ENCODE results near the gene AGRP. TPM values are rescaled to one million over a fixed set of nuclear protein-coding genes. Genes with fewer than 3 reads are reported as not detected.

AGRP gene
- total RNA-seq, 1 experiment from 2014 or later = not detected

DNA sequence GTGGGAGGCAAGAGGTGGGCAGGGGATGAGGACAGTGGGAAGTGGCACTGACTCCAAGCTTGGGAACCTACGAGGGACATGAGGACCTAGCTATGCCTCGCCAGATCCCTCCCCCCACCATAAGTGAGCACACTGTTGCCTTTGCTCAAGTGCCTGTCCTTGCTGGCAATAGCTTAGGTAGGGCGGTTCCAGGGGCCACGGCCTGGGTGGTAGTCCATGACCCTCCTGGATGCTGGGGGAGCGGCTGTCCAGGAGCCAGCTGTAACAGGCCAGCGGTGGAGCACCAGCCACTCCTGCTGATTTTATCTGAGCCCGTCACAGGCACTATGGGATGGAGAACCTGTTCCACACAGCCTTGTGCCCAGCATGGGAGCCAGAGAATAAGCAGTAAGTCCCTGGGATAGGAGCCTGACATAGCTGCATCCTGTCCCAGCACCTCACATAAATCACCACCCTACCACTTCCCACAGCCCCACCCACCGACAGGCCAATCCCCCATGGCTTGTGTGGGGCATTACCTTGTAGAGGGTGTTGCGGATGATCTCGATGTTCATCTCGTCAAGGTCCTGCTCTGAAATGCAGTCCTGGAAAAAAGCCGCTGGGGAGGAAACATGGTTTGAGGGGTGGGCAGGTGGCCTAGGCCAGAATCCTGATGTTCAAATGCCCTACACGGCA is 40.6 kb downstream of the AGRP start:
- no peaks in the 10 kb centered on the region for H3K4me1 ChIP-seq (replicated peaks)
- no peaks in the 10 kb centered on the region for H3K27me3 ChIP-seq (replicated peaks)
- H3K4me3 ChIP-seq = no peak overlapping the region
- no peaks in the 10 kb centered on the region for H3K9me3 ChIP-seq (replicated peaks)
- no peak overlapping the region for H3K27ac ChIP-seq
- DNase-seq (ENCODE audit: low read depth in 1 of 2, low spot score in 2 of 2) = no peak
- H3K36me3 ChIP-seq = peaks cover 34% of the 10 kb centered on the region

DNA sequence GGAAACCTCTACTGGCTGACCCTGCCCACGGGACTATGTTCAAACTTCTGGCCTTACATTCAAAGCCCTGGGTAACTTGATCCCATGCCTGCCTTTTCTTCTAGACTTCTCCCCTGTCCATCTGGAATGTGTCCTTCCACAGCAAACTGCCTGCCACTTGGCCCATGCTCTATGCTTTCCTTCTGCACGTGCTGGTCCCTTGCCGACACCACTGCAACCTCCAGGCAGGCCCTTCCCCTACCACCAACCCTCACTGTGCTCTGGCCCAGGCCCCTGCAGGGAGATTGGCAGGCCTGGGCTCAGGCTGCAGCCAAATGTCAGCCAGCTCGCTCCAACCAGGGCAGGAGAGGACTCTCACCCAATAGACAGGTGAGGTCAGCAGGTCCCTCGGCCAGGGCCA is 41.4 kb downstream of the AGRP start:
- DNase-seq (ENCODE audit: low read depth in 1 of 2, low spot score in 2 of 2) = no peak
- Histone ChIP-seq H3K9me3 (replicated peaks) (no peaks in the 10 kb centered on the region), H3K36me3 (peaks cover 36% of the 10 kb centered on the region), H3K4me1 (replicated peaks) (no peaks in the 10 kb centered on the region), H3K27ac (no peak overlapping the region), H3K4me3 (no peak overlapping the region), H3K27me3 (replicated peaks) (no peaks in the 10 kb centered on the region)

DNA sequence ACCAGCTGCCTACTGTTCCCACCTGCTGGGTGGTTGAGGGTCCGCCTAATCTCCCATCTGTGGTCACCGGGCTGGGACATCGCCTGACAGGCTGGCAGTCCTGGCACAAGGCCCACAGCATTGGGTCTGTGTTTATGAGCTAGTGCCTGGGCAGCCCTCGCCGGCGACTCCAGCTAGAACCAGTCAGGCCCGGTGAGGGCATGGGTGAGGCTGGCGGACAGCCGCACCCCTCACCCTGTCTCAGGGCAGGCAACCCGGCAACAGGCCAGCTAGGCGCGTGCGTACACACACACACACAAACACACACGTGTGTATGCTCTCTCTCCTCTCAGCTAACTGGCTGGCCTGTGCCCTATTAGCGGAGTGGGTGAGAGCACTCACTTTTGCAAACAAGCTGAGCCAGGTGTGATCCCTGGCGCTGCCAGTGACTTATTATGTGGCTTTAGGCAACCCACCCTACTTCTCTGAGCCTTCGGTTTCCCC is 42.0 kb downstream of the AGRP start:
- Histone ChIP-seq H3K9me3 (replicated peaks) (no peaks in the 10 kb centered on the region), H3K36me3 (peaks cover 39% of the 10 kb centered on the region), H3K27ac (no peak overlapping the region), H3K4me1 (replicated peaks) (no peaks in the 10 kb centered on the region), H3K4me3 (no peak overlapping the region), H3K27me3 (replicated peaks) (no peaks in the 10 kb centered on the region)
- DNase-seq (ENCODE audit: low read depth in 1 of 2, low spot score in 2 of 2) = no peak

DNA sequence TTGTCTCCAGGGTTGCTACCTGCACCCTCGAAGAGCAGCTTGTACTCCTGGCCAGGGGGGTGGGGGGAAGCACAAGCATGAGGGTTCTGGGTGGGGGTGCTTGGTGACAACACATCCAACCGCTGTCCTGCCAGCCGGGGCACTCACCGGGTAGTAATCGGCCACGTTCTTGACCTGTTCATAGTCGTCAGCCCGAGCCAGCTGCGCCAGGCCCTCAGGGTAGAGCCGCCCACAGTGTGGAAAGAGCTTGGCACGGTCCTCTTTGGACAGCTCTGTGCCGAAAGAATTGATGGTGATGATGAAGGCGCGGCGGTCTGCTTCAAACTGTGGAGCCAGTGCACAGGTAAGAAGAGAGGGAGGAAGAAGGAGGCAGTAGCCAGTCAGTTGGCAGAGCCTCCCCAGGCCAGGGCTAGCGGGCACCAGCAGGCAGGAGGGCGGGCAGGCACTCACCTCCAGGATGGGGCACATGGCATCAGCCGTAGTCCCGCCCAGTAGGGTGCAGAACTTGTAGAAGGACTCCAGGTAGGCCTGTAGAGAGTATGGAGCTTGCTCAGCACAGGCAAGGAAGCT is 44.4 kb downstream of the AGRP start:
- H3K27ac ChIP-seq = no peak overlapping the region
- no peak for DNase-seq (ENCODE audit: low read depth in 1 of 2, low spot score in 2 of 2)
- no peaks in the 10 kb centered on the region for H3K4me1 ChIP-seq (replicated peaks)
- H3K36me3 ChIP-seq = peaks cover 37% of the 10 kb centered on the region
- H3K4me3 ChIP-seq = no peak overlapping the region
- no peaks in the 10 kb centered on the region for H3K9me3 ChIP-seq (replicated peaks)
- H3K27me3 ChIP-seq (replicated peaks) = no peaks in the 10 kb centered on the region

DNA sequence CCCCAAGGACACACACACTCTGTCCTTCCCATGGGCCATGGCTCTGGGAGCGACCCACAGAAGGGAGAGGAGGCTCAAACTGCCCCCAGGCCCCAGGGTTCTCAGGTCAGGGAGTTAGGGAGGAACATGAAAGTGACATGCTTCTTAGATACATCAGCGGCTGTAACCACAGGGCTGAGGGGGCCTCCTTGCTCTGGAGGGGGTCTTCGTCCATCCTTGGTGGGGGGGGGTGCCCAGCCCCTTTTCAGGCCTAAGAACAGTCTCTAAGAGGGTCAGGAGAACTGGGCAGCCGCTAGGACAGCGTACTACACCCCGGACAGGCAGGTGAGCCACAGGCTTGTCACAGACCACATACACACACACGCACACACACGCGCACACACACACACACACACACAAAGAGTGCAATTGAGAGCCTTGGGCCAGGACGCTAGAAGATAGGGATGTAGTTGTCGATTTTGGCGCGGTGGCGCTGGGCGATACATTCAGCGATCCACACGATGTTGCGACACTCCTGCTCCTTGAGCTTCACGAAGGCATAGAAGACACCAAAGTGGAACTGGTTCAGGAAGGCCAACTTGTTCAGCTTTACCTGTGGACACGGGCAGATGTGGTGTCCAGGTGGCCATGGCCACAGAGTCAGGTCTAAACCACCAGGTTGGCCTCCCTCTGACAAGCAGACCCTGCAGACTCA is 45.1 kb downstream of the AGRP start:
- H3K4me3 ChIP-seq = no peak overlapping the region
- no peaks in the 10 kb centered on the region for H3K9me3 ChIP-seq (replicated peaks)
- H3K27me3 ChIP-seq (replicated peaks) = no peaks in the 10 kb centered on the region
- H3K36me3 ChIP-seq = peaks cover 36% of the 10 kb centered on the region
- H3K4me1 ChIP-seq (replicated peaks) = no peaks in the 10 kb centered on the region
- no peak overlapping the region for H3K27ac ChIP-seq
- DNase-seq (ENCODE audit: low read depth in 1 of 2, low spot score in 2 of 2) = no peak

DNA sequence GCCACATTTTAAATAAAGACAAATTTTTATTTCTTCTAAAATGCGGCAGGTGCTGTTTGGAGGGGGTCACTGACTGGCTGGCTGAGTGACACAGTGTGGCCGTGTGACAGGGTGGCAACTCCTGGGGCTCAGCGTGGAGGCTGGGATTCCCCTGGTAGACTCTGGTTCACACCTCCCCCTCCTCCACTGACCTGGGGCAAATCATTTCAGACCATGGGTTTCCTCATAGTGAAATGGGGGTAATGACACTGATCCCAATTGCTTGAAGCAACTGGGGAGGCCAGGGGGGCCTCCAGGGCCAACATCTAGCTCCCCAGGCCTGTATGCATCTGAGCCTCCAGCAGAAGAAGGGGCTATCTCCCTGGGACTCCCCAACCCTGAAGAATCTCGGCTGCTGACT is 45.8 kb downstream of the AGRP start:
- H3K27ac ChIP-seq = no peak overlapping the region
- no peak for DNase-seq (ENCODE audit: low read depth in 1 of 2, low spot score in 2 of 2)
- H3K36me3 ChIP-seq = peaks cover 33% of the 10 kb centered on the region
- H3K27me3 ChIP-seq (replicated peaks) = no peaks in the 10 kb centered on the region
- no peak overlapping the region for H3K4me3 ChIP-seq
- no peaks in the 10 kb centered on the region for H3K4me1 ChIP-seq (replicated peaks)
- no peaks in the 10 kb centered on the region for H3K9me3 ChIP-seq (replicated peaks)

DNA sequence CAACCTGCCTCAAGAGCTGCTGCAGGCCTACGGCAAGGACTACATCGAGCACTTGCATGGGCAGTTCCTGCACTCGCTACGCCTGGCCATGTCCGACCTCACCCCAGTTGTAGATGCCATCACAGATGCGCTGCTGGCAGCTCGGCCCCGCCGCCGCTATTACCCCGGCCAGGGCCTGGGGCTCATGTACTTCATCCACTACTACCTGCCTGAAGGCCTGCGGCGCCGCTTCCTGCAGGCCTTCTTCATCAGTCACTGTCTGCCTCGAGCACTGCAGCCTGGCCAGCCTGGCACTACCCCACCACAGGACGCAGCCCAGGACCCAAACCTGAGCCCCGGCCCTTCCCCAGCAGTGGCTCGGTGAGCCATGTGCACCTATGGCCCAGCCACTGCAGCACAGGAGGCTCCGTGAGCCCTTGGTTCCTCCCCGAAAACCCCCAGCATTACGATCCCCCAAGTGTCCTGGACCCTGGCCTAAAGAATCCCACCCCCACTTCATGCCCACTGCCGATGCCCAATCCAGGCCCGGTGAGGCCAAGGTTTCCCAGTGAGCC is 46.6 kb downstream of the AGRP start:
- Histone ChIP-seq H3K27ac (no peak overlapping the region), H3K9me3 (replicated peaks) (no peaks in the 10 kb centered on the region; the same call in 1 of the 2 replicates), H3K4me3 (no peak overlapping the region), H3K36me3 (peaks cover 31% of the 10 kb centered on the region), H3K27me3 (replicated peaks) (peaks cover under 1% of the 10 kb centered on the region; the same call in 1 of the 2 replicates), H3K4me1 (replicated peaks) (peaks cover 2% of the 10 kb centered on the region)
- DNase-seq (ENCODE audit: low read depth in 1 of 2, low spot score in 2 of 2) = no peak

DNA sequence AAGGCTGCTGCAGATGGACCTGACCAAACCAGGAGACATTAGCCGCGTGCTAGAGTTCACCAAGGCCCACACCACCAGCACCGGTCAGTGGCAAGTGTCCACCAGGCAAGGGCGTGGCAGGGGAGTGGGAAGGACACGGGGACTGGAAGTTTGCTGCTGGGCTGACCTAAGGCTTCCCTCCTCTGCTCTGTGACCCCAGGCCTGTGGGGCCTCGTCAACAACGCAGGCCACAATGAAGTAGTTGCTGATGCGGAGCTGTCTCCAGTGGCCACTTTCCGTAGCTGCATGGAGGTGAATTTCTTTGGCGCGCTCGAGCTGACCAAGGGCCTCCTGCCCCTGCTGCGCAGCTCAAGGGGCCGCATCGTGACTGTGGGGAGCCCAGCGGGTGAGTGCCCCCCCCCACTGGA is 47.6 kb downstream of the AGRP start:
- no peak for DNase-seq (ENCODE audit: low read depth in 1 of 2, low spot score in 2 of 2)
- H3K27ac ChIP-seq = no peak overlapping the region
- H3K27me3 ChIP-seq (replicated peaks) = peaks cover 5% of the 10 kb centered on the region
- peaks cover 26% of the 10 kb centered on the region for H3K36me3 ChIP-seq
- no peaks in the 10 kb centered on the region; the same call in 1 of the 2 replicates for H3K9me3 ChIP-seq (replicated peaks)
- H3K4me1 ChIP-seq (replicated peaks) = peaks cover 8% of the 10 kb centered on the region
- no peak overlapping the region for H3K4me3 ChIP-seq

DNA sequence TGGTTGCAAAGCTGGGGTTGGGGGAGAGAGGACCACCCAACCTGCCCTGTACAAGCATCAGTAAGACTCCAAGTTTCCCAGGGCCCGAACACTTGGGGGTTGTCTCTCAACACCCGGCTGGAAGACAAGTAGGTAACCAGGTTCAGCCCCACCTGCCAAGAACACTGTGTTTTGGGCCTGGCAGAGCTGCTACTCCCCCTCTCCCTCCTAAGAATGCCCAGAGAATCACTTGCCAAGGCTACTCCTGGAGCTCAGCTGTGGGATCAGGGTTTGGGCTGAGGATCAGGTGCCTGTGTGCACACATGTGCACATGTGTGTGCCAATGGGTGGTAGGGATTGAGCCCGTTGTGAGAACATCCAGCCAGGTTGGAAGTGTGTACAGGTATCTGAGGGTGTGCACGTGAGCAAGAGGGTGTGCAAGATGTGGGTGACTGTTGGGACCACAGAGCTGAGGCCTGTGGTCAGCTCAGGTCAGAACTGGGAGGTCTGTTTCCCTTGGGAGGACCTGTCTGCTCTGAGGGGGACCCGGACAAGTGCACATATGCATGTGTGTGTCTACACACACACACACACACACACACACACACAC is 50.1 kb downstream of the AGRP start:
- peaks cover 11% of the 10 kb centered on the region for H3K36me3 ChIP-seq
- no peaks in the 10 kb centered on the region; the same call in 1 of the 2 replicates for H3K9me3 ChIP-seq (replicated peaks)
- no peak for DNase-seq (ENCODE audit: low read depth in 1 of 2, low spot score in 2 of 2)
- peaks cover 17% of the 10 kb centered on the region for H3K4me1 ChIP-seq (replicated peaks)
- no peak overlapping the region for H3K4me3 ChIP-seq
- no peak overlapping the region for H3K27ac ChIP-seq
- H3K27me3 ChIP-seq (replicated peaks) = peaks cover 30% of the 10 kb centered on the region

Other genes starting within 250 kb of the AGRP start
- 15.8 and 18.5 TPM in 2 replicates for gene FHOD1, start 236.1 kb downstream of the AGRP start, total RNA-seq (2014; rRNA removed; shearing (Covaris generic))
- gene SLC9A5, start 234.6 kb downstream of the AGRP start, total RNA-seq (2014; rRNA removed; shearing (Covaris generic)) = 1.2 and 1.6 TPM in 2 replicates
- 5.0 and 15.1 TPM in 2 replicates for gene PLEKHG4, start 204.0 kb downstream of the AGRP start, total RNA-seq (2014; rRNA removed; shearing (Covaris generic))
- 0.03 TPM in 1 of 2 replicates, not detected in the other for gene KCTD19, start 156.8 kb downstream of the AGRP start, total RNA-seq (2014; rRNA removed; shearing (Covaris generic))
- gene LRRC36, start 156.7 kb downstream of the AGRP start, total RNA-seq (2014; rRNA removed; shearing (Covaris generic)) = not detected in 2 replicates
- gene TPPP3, start 90.0 kb downstream of the AGRP start, total RNA-seq (2014; rRNA removed; shearing (Covaris generic)) = not detected in 2 replicates
- 1.0 and 4.4 TPM in 2 replicates for gene ZDHHC1, start 67.1 kb downstream of the AGRP start, total RNA-seq (2014; rRNA removed; shearing (Covaris generic))
- not detected in 2 replicates for gene HSD11B2, start 52.4 kb downstream of the AGRP start, total RNA-seq (2014; rRNA removed; shearing (Covaris generic))
- 80.5 and 83.5 TPM in 2 replicates for gene ATP6V0D1, start 2.4 kb downstream of the AGRP start, total RNA-seq (2014; rRNA removed; shearing (Covaris generic))
- 20.1 and 24.8 TPM in 2 replicates for gene RIPOR1, start 45.3 kb upstream of the AGRP start, total RNA-seq (2014; rRNA removed; shearing (Covaris generic))
- 26.6 and 39.1 TPM in 2 replicates for gene CTCF, start 79.0 kb upstream of the AGRP start, total RNA-seq (2014; rRNA removed; shearing (Covaris generic))
- 5.2 and 7.6 TPM in 2 replicates for gene CARMIL2, start 161.6 kb upstream of the AGRP start, total RNA-seq (2014; rRNA removed; shearing (Covaris generic))
- gene ACD, start 176.7 kb upstream of the AGRP start, total RNA-seq (2014; rRNA removed; shearing (Covaris generic)) = 22.6 and 33.0 TPM in 2 replicates
- 0.26 TPM in 1 of 2 replicates, not detected in the other for gene PARD6A, start 177.4 kb upstream of the AGRP start, total RNA-seq (2014; rRNA removed; shearing (Covaris generic))
- 5.1 TPM in 2 replicates for gene ENKD1, start 183.2 kb upstream of the AGRP start, total RNA-seq (2014; rRNA removed; shearing (Covaris generic))
- gene C16orf86, start 183.3 kb upstream of the AGRP start, total RNA-seq (2014; rRNA removed; shearing (Covaris generic)) = 0.32 TPM in 1 of 2 replicates, not detected in the other
- gene GFOD2, start 235.8 kb upstream of the AGRP start, total RNA-seq (2014; rRNA removed; shearing (Covaris generic)) = 13.5 and 19.7 TPM in 2 replicates